Stimulated activated CD8-positive, alpha-beta memory T cell treated with anti-CD3 and anti-CD28 coated beads, Interleukin-2, amount 100 ng/mL, for 48 hours (primary cell): ENCODE measurements around the gene GARS1.
"Not testable (repeated sequence)": the region's sequence is repeated elsewhere in the genome, so short reads cannot be mapped to it uniquely, and the experiment has no call there.

ENCODE experiments used
- DNase-seq, 2 donors: peaks; one replicate each; pipeline ENCODE4 v3.0.0-alpha.2; 2020; ENCODE audit warnings: low read depth in 2 of 2

The GARS1 gene, protein sequence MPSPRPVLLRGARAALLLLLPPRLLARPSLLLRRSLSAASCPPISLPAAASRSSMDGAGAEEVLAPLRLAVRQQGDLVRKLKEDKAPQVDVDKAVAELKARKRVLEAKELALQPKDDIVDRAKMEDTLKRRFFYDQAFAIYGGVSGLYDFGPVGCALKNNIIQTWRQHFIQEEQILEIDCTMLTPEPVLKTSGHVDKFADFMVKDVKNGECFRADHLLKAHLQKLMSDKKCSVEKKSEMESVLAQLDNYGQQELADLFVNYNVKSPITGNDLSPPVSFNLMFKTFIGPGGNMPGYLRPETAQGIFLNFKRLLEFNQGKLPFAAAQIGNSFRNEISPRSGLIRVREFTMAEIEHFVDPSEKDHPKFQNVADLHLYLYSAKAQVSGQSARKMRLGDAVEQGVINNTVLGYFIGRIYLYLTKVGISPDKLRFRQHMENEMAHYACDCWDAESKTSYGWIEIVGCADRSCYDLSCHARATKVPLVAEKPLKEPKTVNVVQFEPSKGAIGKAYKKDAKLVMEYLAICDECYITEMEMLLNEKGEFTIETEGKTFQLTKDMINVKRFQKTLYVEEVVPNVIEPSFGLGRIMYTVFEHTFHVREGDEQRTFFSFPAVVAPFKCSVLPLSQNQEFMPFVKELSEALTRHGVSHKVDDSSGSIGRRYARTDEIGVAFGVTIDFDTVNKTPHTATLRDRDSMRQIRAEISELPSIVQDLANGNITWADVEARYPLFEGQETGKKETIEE

DNA sequence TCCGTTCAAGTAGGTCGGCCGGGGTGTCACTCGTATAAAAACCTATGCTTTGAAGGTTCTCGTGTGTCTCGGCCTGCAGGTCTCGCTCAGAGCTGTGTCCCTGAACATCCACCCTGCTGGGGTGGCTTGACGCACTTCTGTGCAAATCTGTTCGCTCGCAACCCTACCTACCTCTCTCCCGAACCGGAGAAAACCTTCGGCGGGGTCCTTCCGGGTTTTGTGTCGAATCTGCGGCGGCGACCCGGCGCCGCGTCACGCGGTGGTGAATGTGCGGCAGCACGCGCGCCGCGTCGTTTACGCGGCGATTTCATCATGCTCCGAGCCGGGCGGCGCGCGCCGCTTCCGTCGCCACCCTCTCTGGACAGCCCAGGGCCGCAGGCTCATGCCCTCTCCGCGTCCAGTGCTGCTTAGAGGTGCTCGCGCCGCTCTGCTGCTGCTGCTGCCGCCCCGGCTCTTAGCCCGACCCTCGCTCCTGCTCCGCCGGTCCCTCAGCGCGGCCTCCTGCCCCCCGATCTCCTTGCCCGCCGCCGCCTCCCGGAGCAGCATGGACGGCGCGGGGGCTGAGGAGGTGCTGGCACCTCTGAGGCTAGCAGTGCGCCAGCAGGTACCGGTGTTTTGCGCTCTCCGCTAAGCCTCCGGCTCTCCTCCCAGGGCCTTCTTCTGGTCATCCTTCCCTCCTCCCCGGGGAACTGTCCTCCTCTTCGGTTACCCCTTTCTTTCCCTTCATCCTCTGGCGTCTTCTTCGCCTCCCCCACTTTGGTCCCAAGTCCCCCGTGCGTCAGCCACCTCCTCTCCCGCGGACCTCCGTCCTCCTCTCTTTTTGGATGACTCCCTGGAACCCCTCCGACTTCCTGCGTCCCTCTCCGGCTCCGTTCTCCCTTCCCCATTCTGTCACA is at the start of gene GARS1:
TSS of gene GARS1 (plus strand) at position 339 of the 896 bp plus-strand sequence. CDS start at position 383, 44 bp downstream.
- DNase-seq = peak; percentile 80 to 89

DNA sequence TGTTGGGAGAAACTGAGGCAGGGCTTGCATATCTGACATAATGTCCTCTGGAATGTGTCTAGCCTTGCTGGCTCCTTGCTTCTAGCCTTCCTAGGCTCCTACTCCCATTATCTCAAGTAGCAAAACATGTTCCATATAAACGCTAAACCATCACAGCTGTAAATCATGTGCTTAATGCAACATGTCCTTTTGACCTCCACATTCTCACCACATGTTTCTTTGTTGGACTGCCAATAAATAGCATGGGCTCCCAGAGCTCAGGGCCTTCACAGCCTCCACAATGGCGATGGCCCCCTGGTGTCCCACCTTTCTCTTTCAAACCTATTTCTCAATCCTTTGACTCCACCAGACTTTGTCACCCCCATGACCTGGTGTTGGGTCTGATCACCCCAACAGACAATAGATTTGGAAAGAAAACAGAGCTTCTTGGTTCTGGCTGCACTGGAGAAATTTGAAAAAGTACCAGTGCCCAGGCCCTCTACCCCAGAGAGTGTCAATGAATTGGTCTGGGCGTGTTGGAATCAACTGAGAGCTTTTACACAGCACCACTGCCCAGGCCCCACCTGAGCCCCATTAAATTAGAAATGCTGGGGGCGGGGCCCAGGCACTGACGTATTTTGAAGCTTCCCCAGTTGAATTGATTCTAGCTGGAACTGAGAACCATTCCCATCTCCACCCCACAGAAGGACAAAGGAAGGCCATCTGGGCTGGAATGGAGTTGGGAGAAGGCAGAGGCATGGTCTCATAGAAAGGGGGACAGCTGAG is 48.7 kb upstream of the GARS1 start:
- no peak for DNase-seq

DNA sequence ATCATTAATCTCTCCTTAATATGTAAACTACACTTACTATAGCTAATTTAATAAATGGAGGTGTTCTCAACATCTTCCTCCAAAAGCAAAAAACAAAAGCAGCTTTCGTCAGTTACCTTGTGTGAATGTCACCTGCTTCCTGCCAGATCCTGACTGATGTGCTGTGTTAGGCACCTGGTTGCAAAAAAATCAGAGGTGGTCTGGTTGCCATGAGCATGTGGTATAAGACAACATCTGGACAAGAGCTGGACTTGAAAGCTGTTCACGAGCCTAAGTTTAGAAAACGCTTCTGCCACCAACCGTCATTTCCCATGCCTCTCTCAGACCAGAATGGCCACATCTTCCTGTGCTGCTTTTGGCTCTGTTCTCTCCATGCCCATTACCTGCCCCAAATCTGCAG is 48.1 kb upstream of the GARS1 start:
- no peak for DNase-seq

DNA sequence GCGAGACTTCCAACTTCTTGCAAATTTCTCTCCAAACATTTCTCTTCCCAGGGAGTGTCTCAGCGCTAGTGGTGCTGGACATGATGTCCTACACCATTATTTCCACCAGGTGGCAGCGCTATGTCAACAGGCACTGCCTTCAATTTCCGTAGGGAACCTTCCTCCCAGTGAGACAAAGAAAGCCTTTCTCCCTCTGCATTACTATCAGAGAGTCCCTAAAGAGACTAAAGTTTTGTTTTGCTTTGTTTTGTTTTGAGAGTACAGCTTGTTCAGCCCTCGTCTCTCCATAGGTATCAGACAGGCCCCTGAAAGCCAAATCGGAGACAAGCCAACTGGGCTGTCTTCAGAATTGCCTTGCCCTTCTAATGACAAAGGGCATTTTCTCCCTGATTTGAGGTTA is 45.8 kb upstream of the GARS1 start:
- DNase-seq = peak; percentile 11 to 19

DNA sequence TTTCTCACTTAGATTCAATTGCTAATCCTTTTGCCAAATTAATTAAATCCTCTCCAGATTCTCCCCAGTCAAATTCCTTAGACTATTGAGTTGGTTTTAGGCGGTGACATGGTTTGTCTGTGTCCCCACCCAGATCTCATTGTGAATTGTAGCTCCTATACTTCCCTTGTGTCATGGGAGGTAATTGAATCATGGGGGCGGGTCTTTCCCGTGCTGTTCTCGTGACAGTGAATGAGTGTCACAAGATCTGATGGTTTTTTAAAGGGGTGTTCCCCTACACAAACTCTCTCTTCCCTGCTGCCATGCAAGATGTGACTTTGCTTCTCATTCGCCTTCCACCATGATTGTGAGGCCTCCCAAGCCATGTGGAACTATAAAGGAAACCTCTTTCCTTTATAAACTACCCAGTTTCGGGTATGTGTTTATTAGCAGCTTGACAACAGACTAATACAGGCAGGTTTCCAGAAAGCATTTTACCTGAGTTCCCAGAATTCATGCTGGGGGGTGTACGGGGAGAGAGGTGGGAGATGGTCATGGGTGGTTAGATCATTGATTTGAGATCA is 44.7 kb upstream of the GARS1 start:
- no peak for DNase-seq

DNA sequence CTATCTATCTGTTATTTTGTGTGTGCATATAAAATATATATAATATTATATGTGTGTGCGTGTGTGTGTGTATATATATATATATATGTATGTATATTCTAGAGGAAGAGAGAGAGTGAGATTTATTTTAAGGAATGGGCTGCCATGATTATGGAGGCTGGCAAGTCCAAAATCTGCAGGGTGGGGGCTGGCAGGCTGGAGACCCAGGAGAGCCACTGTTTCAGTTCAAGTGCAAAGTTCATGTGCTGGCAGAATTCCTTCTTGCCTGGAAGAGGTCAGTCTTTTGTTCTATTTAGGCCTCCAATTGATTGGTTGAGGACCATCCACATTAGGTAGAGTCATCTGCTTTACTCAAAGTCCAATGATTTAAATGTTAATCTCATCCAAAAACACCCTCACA is 42.3 kb upstream of the GARS1 start:
- DNase-seq = no peak

DNA sequence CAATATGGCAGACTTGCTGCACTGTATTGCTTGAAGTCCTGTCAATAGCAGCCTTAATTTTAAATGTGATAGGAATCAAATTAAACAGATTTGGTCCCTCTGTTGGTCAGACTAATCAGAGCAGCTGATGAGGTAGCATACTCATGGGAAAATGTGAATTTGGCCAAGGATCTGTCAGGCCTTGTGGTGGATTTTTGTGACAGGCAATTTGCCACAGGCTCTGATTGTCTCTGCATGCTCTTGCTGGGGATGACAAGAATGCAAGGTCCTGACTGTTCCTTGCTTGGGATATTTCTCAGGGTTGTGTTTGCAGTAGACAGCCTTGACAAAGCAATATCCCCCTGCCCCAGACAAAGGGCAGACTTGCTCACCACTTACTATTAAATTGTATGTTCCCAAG is 41.5 kb upstream of the GARS1 start:
- DNase-seq = no peak

DNA sequence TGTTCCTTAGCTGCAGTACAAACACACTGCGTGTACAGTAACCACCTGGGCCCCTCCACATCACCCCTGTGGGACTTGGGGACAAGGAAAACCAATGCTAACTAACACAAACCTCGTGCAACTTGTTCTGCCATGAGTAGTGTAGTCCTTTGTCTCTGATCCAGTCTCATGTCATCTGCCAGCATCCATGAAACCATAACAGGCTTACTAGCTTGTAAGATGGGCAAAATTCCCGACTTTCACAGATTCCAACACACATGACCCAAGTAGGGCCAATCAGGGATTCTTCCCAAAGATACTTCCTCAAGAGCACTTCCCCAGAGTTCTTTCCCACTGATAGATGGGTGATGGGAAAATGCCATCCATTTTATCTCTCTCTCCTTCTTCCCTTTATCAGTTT is 41.1 kb upstream of the GARS1 start:
- DNase-seq = no peak

DNA sequence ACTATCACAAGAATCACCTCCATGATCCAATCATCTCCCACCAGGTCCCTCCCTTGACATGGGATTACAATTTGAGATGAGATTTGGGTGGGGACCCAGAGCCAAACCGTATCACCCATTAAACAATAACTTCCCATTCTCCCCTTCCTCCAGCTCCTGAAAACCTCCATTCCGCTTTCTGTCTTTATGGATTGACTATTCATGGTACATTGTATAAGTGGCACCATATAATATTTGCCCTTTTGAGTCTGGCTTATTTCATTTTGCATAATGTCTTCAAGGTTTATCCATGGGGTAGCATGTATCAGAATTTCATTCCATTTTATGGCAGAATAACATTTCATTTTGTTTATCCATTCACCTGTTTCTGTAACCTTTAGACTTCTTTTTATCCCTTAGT is 39.2 kb upstream of the GARS1 start:
- no peak for DNase-seq

DNA sequence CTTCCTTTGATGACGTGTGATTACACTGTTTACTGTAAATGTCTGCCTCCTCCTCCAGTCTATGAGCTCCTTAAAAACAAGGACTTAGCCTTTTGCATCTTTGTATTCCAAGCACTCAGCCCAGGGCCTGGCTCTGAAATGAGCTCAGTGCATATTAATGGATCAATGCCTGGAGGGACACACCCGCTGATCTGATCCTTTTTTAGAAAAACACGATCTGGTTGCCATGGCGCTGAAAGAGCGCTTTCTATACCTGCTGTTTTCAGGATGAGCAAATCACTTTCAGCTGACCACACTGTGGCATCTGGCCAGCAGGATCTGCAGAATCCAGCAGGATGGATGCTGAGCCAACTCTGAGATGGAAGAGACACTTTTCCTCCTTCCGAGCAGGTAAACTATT is 37.8 kb upstream of the GARS1 start:
- DNase-seq = no peak

DNA sequence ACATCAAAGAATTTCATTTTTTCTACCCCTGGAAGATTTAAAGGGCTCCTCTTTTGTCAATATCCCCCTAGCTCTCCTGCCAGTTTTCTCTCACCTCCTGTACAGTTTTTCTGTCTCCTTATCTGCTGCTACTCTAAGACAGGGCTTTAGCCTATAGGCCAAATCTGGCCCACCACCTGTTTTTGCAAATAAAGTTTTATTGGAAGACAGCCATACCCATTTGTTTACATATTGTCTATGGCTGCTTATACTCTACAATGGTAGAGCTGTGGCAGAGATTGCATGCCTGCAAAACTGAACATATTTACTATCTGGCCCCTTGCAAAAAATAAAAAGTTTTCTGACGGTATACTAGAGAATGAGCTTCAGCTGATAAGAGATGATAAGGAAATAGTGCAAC is 37.4 kb upstream of the GARS1 start:
- DNase-seq = no peak

DNA sequence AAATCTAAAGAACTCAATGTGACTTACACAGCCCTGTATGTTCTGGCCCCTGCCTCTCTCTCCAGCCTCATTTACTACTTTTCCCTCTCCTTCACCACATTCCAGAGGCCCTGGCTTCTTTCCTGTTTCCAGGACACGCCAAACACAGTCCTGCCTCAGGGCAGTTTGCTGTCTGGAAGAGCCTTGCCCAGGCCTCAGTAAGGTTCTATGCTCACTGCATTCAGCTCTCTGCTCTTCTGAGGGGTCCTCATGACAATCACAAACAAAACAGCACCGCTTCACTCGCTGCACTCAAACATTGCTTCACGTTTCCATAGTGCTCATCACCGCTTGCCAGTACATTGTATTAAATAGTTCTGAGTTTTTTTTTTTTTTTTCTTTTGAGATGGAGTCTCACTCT is 35.1 kb upstream of the GARS1 start:
- no peak for DNase-seq

DNA sequence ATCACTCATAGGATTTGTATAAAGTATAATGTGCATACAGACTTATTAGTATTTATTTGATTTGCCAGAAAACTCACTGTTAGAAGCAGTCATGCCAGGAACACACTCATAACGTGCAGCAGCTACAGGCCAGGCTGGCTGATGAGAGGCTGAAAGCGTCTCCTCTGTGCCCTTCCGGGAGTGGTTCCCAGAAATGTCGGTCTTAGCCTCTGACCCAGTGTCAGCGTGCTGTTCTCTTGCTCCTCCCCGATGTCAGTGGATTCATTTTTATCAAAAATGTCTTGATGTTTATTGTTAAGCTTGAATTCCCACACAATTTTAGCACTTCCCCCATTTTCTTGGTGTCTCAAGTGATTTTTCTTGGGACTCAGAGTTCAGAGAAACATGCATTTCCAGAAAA is 33.3 kb upstream of the GARS1 start:
- no peak for DNase-seq

DNA sequence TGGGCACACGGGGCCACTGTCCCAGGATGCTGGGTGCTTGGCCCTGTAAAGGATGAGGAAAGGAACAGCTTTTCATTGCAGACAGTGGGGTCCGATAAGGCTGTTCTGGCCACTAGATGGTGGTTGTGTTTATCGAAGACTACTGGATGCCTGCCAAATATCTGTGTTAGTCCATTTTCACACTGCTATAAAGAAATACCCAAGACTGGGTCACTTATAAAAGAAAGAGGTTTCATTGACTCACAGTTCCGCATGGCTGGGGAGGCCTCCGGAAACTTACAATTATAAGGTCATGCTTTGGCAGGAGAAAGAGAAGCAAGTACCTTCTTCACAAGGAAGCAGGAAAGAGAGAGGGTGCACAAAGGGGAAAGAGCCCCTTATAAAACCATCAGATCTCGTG is 32.2 kb upstream of the GARS1 start:
- DNase-seq = no peak

DNA sequence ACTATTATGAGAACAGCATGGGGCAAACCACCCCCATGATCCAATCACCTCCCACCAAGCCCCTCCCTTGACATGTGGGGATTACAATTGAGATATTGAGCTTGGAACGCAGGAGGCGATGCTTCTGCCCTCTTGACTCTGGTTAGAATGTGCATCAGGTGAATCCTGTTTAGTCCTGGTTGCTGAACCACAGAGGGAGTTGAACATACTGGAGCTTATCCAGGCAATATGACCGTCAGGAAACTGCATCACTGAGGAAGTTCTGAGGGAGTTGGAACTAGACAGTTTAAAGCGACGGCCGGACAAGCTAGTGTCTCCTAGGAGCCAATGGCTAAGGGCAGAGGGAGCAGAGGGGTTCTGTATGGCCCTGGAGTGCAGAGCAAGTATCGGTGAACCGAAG is 31.8 kb upstream of the GARS1 start:
- DNase-seq = no peak

DNA sequence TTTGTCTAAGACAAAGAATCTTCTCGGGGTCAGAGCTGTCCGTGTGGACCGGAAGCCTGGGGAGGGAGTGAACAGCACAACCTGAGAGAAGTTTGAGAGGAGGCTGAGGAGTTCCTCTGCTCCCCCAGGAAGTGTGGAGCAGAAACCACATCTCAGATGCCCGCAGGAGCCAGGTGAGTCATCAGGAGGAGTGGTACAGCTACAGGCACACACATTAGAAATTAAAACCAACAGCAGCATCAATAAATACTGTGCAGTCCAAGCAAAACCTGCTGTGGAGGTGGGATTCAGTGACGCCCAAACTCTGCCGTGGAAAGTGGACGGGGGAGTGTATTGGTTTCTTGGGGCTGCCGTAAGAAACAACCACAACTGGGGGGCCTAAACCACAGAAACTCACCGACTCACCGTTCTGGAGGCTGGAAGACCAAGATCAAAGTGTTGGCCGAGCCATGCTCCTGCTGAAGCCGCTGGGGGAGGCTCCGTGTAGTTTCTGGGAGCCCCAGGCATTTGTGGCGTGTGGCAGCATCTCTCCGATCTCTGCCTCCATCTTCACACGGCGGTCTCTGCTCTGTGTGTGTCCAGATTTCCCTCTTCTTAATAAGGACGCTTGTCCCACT is 31.2 kb upstream of the GARS1 start:
- DNase-seq = no peak

DNA sequence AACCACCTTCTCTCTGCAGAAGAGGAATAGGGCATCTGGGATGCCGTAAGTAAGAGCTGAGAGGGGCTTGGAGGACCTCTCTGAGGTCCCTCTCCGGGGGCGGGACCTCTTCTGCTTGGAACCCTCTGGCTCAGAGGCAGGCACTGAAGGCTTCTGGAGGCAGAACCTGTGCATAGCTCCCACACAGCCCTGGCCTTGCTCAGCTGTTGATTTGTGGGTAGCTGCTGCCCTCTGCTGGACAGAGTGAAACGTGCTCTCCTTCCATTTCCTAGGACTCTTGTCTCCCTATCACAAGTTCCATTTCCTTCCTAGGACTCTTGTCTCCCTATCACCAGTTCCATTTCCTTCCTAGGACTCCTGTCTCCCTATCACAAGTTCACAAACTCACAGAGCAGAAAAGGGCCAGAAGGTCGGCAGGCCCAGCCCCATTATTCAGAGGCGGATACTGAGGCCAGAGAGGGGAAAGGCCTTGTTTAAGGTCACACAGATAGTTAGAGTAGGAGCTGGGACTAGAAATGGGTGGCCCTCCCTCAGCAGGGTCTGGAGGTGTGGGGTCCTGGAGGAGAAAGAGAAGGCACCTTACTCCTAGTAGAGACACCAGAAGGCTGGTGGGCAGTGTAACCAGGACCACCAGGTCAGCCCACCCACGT is 30.3 kb upstream of the GARS1 start:
- peak; percentile 45 to 60 for DNase-seq

DNA sequence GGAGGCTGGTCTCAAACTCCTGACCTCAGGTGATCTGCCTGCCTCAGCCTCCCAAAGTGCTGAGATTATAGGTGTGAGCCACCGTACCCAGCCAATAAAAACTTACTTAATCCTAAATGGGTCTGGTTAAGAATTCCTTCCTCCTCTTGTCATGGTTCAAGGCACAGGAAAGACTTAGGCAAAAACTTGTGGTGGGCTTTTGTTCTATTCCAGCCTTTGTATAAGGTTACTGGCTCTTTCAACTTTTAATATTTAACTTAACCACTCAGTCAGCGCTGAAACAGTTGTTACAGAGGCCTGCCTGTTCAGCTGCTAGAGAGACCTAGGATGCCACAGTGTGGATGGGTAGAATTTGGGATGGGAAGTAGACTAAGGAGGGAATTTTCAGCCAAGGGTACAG is 28.1 kb upstream of the GARS1 start:
- no peak for DNase-seq

DNA sequence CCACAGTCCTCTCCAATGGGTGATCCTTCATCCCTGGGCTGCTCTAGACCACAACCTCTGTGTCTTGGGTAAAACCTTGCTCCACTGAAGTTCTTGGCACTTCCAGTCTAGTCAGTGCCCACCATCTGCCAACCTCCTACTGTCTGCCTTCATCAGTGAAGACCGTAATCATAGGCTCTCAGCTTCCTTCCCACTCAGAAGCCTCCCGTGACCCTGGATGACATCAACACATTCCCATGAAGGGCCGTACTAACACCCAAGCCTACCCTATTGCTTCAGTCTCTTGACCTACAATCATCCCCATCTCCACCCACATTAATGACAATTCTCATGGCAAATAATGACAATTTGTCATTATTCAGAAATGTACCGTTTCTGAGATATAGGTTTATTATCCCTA is 27.6 kb upstream of the GARS1 start:
- DNase-seq = no peak

DNA sequence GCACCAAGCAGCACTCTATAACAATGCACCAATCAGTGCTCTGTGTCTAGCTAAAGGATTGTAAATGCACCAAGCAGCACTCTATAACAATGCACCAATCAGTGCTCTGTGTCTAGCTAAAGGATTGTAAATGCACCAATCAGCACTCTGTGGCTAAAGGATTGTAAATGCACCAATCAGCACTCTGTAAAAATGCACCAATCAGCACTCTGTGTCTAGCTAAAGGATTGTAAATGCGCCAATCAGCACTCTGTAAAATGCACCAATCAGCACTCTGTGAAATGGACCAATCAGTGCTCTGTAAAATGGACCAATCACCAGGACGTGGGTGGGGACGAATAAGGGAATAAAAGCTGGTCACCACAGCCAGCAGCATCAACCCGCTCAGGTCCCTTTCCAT is 24.4 kb upstream of the GARS1 start:
- not testable (repeated sequence) for DNase-seq
